Measurements from ENCODE around the gene ZNF627.
"Not testable (repeated sequence)": the region's sequence is repeated elsewhere in the genome, so short reads cannot be mapped to it uniquely, and the experiment has no call there.

ZNF627 gene

GRCh38 chr19:11596156-11596555 lies 1.1 kb upstream of the ZNF627 start:
- Histone ChIP-seq H3K36me3 (ENCODE audit: control insufficient read depth in 2 of 2, insufficient read depth in 2 of 2, low read length in 2 of 2) (no peaks in the 10 kb centered on the region), H3K9ac (ENCODE audit: low read depth in 1 of 2, low read length in 2 of 2) (no peak overlapping the region), H3K27me3 (ENCODE audit: control insufficient read depth in 2 of 2, insufficient read depth in 2 of 2, low read length in 2 of 2) (no peaks in the 10 kb centered on the region), H3K9me3 (ENCODE audit: control insufficient read depth in 2 of 2, low read length in 2 of 2) (no peaks in the 10 kb centered on the region), H3K4me1 (ENCODE audit: control insufficient read depth in 2 of 2, insufficient read depth in 2 of 2, low read length in 2 of 2) (peaks cover 0 to 7% of the 10 kb centered on the region in 2 donors), H3K27ac (ENCODE audit: low read depth in 2 of 2, low read length in 2 of 2) (no peak overlapping the region), H3K4me3 (ENCODE audit: low read length in 2 of 2) (no peak overlapping the region)

GRCh38 chr19:11598103-11598483 lies 810 bp downstream of the ZNF627 start:
- H3K9me3 ChIP-seq (ENCODE audit: control insufficient read depth in 2 of 2, low read length in 2 of 2): no peaks in the 10 kb centered on the region
- H3K27me3 ChIP-seq (ENCODE audit: control insufficient read depth in 2 of 2, insufficient read depth in 2 of 2, low read length in 2 of 2): no peaks in the 10 kb centered on the region
- peak overlapping the region; percentile 86 to 92 for H3K4me3 ChIP-seq (ENCODE audit: low read length in 2 of 2)
- peak overlapping the region in 1 of 2 donors; percentile 94 for H3K27ac ChIP-seq (ENCODE audit: low read depth in 2 of 2, low read length in 2 of 2)
- H3K9ac ChIP-seq (ENCODE audit: low read depth in 1 of 2, low read length in 2 of 2): peak overlapping the region; percentile 95 to 96
- no peaks in the 10 kb centered on the region for H3K36me3 ChIP-seq (ENCODE audit: control insufficient read depth in 2 of 2, insufficient read depth in 2 of 2, low read length in 2 of 2)
- peaks cover 0 to 7% of the 10 kb centered on the region in 2 donors for H3K4me1 ChIP-seq (ENCODE audit: control insufficient read depth in 2 of 2, insufficient read depth in 2 of 2, low read length in 2 of 2)

DNA sequence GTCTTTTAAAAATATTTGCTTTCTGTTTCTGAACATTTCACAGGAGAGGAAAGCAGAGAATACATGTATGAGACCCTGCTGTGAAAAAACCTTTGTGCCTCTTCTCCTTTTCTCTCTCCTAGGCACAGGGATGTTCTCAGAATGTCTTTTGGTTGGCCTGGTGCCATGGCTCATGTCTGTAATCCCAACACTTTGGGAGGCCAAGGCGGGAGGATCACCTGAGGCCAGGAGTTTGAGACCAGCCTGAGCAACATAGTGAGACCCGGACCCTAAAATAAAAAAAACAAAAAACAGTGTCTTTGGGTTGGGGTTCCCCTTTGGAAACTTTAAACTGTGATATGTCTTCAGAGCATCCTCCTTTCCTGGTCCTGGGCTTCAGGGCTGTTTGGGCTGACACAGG lies 1.5 kb downstream of the ZNF627 start:
- Histone ChIP-seq H3K4me3 (ENCODE audit: low read length in 2 of 2) (no peak overlapping the region), H3K27me3 (ENCODE audit: control insufficient read depth in 2 of 2, insufficient read depth in 2 of 2, low read length in 2 of 2) (no peaks in the 10 kb centered on the region), H3K9ac (ENCODE audit: low read depth in 1 of 2, low read length in 2 of 2) (no peak overlapping the region), H3K4me1 (ENCODE audit: control insufficient read depth in 2 of 2, insufficient read depth in 2 of 2, low read length in 2 of 2) (peaks cover 0 to 7% of the 10 kb centered on the region in 2 donors), H3K9me3 (ENCODE audit: control insufficient read depth in 2 of 2, low read length in 2 of 2) (no peaks in the 10 kb centered on the region), H3K36me3 (ENCODE audit: control insufficient read depth in 2 of 2, insufficient read depth in 2 of 2, low read length in 2 of 2) (no peaks in the 10 kb centered on the region), H3K27ac (ENCODE audit: low read depth in 2 of 2, low read length in 2 of 2) (no peak overlapping the region)

DNA sequence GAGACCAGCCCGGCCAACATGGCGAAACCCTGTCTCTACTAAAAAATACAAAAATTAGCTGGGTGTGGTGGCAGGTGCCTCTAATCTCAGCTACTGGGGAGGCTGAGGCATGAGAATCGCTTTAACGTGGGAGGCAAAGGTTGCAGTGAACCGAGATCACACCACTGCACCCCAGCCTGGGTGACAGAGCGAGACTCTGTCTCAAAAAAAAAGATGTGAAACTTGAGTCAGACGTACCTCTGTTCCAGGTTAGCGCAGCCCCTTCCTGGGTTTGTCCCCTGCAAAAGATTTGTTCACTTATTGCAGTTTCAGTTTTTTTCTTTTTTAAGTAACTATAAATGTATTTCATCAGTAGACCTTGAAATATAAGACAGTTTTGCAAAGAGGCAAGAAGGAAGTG lies 2.4 kb downstream of the ZNF627 start:
- not testable (repeated sequence) for H3K27me3 ChIP-seq (ENCODE audit: control insufficient read depth in 2 of 2, insufficient read depth in 2 of 2, low read length in 2 of 2); H3K27ac ChIP-seq (ENCODE audit: low read depth in 2 of 2, low read length in 2 of 2); H3K9ac ChIP-seq (ENCODE audit: low read depth in 1 of 2, low read length in 2 of 2); H3K4me3 ChIP-seq (ENCODE audit: low read length in 2 of 2); H3K9me3 ChIP-seq (ENCODE audit: control insufficient read depth in 2 of 2, low read length in 2 of 2); H3K4me1 ChIP-seq (ENCODE audit: control insufficient read depth in 2 of 2, insufficient read depth in 2 of 2, low read length in 2 of 2); H3K36me3 ChIP-seq (ENCODE audit: control insufficient read depth in 2 of 2, insufficient read depth in 2 of 2, low read length in 2 of 2)

- Histone ChIP-seq H3K27me3 (ENCODE audit: control insufficient read depth in 2 of 2, insufficient read depth in 2 of 2, low read length in 2 of 2) (no peaks in the 10 kb centered on the region), H3K9ac (ENCODE audit: low read depth in 1 of 2, low read length in 2 of 2) (no peak overlapping the region), H3K27ac (ENCODE audit: low read depth in 2 of 2, low read length in 2 of 2) (no peak overlapping the region), H3K9me3 (ENCODE audit: control insufficient read depth in 2 of 2, low read length in 2 of 2) (no peaks in the 10 kb centered on the region), H3K4me3 (ENCODE audit: low read length in 2 of 2) (no peak overlapping the region), H3K4me1 (ENCODE audit: control insufficient read depth in 2 of 2, insufficient read depth in 2 of 2, low read length in 2 of 2) (no peaks in the 10 kb centered on the region), H3K36me3 (ENCODE audit: control insufficient read depth in 2 of 2, insufficient read depth in 2 of 2, low read length in 2 of 2) (peaks cover 0 to 8% of the 10 kb centered on the region in 2 donors)
Observed at GRCh38 chr19:11606484-11606883, 9.2 kb downstream of the ZNF627 start.

- Histone ChIP-seq H3K4me3 (ENCODE audit: low read length in 2 of 2) (no peak overlapping the region), H3K27ac (ENCODE audit: low read depth in 2 of 2, low read length in 2 of 2) (no peak overlapping the region), H3K9ac (ENCODE audit: low read depth in 1 of 2, low read length in 2 of 2) (no peak overlapping the region), H3K4me1 (ENCODE audit: control insufficient read depth in 2 of 2, insufficient read depth in 2 of 2, low read length in 2 of 2) (no peaks in the 10 kb centered on the region), H3K9me3 (ENCODE audit: control insufficient read depth in 2 of 2, low read length in 2 of 2) (peaks cover 2% of the 10 kb centered on the region in 2 donors), H3K36me3 (ENCODE audit: control insufficient read depth in 2 of 2, insufficient read depth in 2 of 2, low read length in 2 of 2) (peaks cover 11 to 18% of the 10 kb centered on the region in 2 donors), H3K27me3 (ENCODE audit: control insufficient read depth in 2 of 2, insufficient read depth in 2 of 2, low read length in 2 of 2) (no peaks in the 10 kb centered on the region)
Observed at GRCh38 chr19:11611730-11612129, 14.4 kb downstream of the ZNF627 start.

DNA sequence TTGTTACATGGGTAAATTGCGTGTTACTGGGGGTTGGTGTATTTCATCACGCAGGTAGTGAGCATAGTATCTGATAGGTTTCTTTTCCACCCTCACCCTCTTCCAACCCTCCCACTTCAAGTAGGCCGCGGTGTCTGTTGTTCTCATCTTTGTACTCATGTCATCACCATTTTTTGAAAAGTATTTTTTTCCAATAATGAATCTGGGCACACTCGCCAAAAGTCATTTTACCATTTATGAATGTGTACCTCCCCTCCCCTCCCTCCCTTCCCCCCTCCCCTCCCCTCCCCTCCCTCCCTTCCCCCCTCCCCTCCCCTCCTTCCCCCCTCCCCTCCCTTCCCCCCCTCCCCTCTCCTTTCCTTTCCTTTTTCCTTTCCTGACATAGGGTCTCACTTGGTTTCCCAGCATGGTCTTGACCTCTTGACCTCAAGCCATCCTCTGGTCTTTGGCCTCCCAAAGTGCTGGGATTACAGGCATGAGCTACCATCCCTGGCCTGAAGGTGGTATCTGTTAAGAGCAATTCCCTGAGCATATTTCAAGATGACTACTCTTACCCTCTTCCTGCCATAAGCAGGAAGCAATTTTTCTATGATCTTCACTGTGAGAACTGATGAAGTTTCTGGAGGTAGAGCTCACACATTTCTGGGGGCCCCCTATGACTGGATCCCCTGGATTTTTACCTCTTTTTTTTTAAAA lies 15.7 kb downstream of the ZNF627 start:
- no peak overlapping the region for H3K9ac ChIP-seq (ENCODE audit: low read depth in 1 of 2, low read length in 2 of 2)
- no peaks in the 10 kb centered on the region for H3K4me1 ChIP-seq (ENCODE audit: control insufficient read depth in 2 of 2, insufficient read depth in 2 of 2, low read length in 2 of 2)
- H3K4me3 ChIP-seq (ENCODE audit: low read length in 2 of 2): no peak overlapping the region
- H3K27me3 ChIP-seq (ENCODE audit: control insufficient read depth in 2 of 2, insufficient read depth in 2 of 2, low read length in 2 of 2): no peaks in the 10 kb centered on the region
- H3K9me3 ChIP-seq (ENCODE audit: control insufficient read depth in 2 of 2, low read length in 2 of 2): peaks cover 9 to 15% of the 10 kb centered on the region in 2 donors
- H3K36me3 ChIP-seq (ENCODE audit: control insufficient read depth in 2 of 2, insufficient read depth in 2 of 2, low read length in 2 of 2): peaks cover 22 to 30% of the 10 kb centered on the region in 2 donors
- no peak overlapping the region for H3K27ac ChIP-seq (ENCODE audit: low read depth in 2 of 2, low read length in 2 of 2)

- Histone ChIP-seq H3K27me3 (ENCODE audit: control insufficient read depth in 2 of 2, insufficient read depth in 2 of 2, low read length in 2 of 2) (no peaks in the 10 kb centered on the region), H3K27ac (ENCODE audit: low read depth in 2 of 2, low read length in 2 of 2) (no peak overlapping the region), H3K4me3 (ENCODE audit: low read length in 2 of 2) (no peak overlapping the region), H3K4me1 (ENCODE audit: control insufficient read depth in 2 of 2, insufficient read depth in 2 of 2, low read length in 2 of 2) (no peaks in the 10 kb centered on the region), H3K9ac (ENCODE audit: low read depth in 1 of 2, low read length in 2 of 2) (no peak overlapping the region), H3K9me3 (ENCODE audit: control insufficient read depth in 2 of 2, low read length in 2 of 2) (peaks cover 15% of the 10 kb centered on the region in 2 donors), H3K36me3 (ENCODE audit: control insufficient read depth in 2 of 2, insufficient read depth in 2 of 2, low read length in 2 of 2) (peaks cover 44 to 52% of the 10 kb centered on the region in 2 donors)
Observed at GRCh38 chr19:11617180-11618062, 20.1 kb downstream of the ZNF627 start.

GRCh38 chr19:11620553-11620952 lies 23.3 kb downstream of the ZNF627 start:
- Histone ChIP-seq H3K27me3 (ENCODE audit: control insufficient read depth in 2 of 2, insufficient read depth in 2 of 2, low read length in 2 of 2) (no peaks in the 10 kb centered on the region), H3K9ac (ENCODE audit: low read depth in 1 of 2, low read length in 2 of 2) (no peak overlapping the region), H3K9me3 (ENCODE audit: control insufficient read depth in 2 of 2, low read length in 2 of 2) (peaks cover 15% of the 10 kb centered on the region in 2 donors), H3K36me3 (ENCODE audit: control insufficient read depth in 2 of 2, insufficient read depth in 2 of 2, low read length in 2 of 2) (peaks cover 40 to 41% of the 10 kb centered on the region in 2 donors), H3K4me3 (ENCODE audit: low read length in 2 of 2) (no peak overlapping the region), H3K27ac (ENCODE audit: low read depth in 2 of 2, low read length in 2 of 2) (no peak overlapping the region), H3K4me1 (ENCODE audit: control insufficient read depth in 2 of 2, insufficient read depth in 2 of 2, low read length in 2 of 2) (peaks cover 11% of the 10 kb centered on the region in 2 donors)

DNA sequence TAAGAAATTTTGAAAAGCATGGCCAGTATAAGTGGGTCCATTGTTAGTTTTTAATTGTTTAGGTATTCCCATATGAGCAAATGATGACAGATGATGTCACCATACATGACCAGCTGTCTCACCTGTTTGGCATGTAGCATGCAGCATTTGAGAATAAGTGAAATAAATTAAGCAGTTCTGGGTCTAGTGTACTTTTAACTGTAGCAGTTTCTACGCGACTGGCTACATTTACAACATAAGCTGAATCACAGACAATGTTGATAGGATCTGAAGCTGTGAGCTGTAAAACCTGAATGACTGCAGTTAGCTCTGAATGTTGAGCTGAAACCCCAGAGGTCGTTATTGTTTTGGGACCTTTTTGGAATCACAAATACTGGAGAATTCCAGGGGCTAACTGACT lies 25.1 kb downstream of the ZNF627 start:
- H3K4me3 ChIP-seq (ENCODE audit: low read length in 2 of 2); H3K9me3 ChIP-seq (ENCODE audit: control insufficient read depth in 2 of 2, low read length in 2 of 2); H3K27ac ChIP-seq (ENCODE audit: low read depth in 2 of 2, low read length in 2 of 2); H3K9ac ChIP-seq (ENCODE audit: low read depth in 1 of 2, low read length in 2 of 2); H3K27me3 ChIP-seq (ENCODE audit: control insufficient read depth in 2 of 2, insufficient read depth in 2 of 2, low read length in 2 of 2): not testable (repeated sequence)
- Histone ChIP-seq H3K36me3 (ENCODE audit: control insufficient read depth in 2 of 2, insufficient read depth in 2 of 2, low read length in 2 of 2) (peaks cover 26 to 27% of the 10 kb centered on the region in 2 donors), H3K4me1 (ENCODE audit: control insufficient read depth in 2 of 2, insufficient read depth in 2 of 2, low read length in 2 of 2) (peaks cover 11% of the 10 kb centered on the region in 2 donors)
